HG03354 (cell line): Measurements from ENCODE around the gene SDF2L1.
"Not testable (repeated sequence)": the region's sequence is repeated elsewhere in the genome, so short reads cannot be mapped to it uniquely, and the experiment has no call there.

Source experiments
- ATAC-seq: cut with Tn5 transposase; IDR thresholded peaks from one replicate; pipeline ENCODE4 v1.9.1; 2021; ENCODE audit warnings: mild to moderate bottlenecking; ENCODE audit not compliant: unreplicated experiment, poor library complexity, severe bottlenecking

SDF2L1 gene

DNA sequence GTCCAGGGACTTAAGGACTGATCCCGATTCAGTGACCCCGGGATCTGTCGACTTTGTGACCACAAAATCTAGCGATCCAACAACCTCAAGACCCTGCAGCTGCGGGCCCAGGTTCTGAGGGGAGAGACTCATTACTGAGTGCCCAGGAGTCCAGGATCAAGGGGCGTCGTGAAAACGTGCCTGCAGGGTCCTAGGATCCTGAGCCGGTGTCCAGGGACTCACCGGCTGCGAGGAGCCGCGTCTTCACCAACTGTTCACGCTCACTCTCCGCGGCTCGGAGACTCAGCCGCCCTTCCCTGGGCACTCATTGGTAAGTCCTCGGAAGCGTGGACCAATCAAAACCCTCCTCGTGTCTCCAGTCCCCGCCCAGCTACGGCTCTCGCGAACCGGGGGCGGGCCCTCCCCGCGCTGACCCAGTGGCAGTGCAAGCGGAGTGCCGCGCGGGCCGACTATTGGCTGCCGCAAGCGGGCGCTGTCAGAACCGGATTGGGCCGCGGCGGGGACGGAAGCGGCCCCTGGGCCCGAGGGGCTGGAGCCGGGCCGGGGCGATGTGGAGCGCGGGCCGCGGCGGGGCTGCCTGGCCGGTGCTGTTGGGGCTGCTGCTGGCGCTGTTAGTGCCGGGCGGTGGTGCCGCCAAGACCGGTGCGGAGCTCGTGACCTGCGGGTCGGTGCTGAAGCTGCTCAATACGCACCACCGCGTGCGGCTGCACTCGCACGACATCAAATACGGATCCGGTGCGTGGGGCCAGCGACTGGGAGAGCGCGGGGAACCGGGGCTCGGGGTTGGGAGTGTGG, at the start of gene SDF2L1:
Gene SDF2L1 (plus strand): TSS at position 514 of the 795 bp plus-strand sequence. CDS start 35 bp downstream, at position 549.
- peak; percentile 93 for ATAC-seq

GRCh38 chr22:21592422-21592821, 49.7 kb upstream of the SDF2L1 start:
- no peak for ATAC-seq

- ATAC-seq: no peak
Observed at GRCh38 chr22:21593406-21594232, 48.5 kb upstream of the SDF2L1 start.

DNA sequence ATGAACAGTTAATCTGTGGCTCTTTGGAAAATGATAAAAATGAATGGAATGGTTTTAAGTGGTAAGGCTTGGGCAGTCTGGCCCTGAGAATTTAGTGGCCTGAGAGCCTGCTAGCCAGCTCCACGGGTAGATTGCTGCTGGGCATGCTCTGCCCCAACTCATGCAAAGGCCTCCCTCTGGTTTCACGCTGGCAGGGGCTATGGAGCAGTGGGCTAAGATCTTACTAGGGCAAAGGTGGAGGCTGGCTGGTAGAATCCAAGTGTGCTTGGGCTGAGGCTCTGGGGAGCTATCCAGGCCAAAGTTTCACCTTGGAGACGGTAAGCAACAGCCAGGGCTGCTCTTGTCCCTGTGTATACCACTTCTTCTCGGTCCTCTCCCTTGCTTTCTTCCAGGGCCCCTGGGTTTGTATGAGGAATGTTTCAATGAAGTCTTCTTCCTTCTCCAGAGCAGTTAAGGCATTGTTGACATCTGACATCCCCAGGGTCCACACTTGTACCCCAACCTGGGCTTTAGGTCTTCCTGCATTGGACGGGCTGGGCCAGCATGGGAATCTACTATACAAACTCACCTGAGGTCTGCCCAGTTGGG, 47.1 kb upstream of the SDF2L1 start:
- no peak for ATAC-seq

- ATAC-seq: not testable (repeated sequence)
Observed at GRCh38 chr22:21596356-21597135, 45.6 kb upstream of the SDF2L1 start.

GRCh38 chr22:21598302-21598701, 43.8 kb upstream of the SDF2L1 start:
- ATAC-seq: no peak

DNA sequence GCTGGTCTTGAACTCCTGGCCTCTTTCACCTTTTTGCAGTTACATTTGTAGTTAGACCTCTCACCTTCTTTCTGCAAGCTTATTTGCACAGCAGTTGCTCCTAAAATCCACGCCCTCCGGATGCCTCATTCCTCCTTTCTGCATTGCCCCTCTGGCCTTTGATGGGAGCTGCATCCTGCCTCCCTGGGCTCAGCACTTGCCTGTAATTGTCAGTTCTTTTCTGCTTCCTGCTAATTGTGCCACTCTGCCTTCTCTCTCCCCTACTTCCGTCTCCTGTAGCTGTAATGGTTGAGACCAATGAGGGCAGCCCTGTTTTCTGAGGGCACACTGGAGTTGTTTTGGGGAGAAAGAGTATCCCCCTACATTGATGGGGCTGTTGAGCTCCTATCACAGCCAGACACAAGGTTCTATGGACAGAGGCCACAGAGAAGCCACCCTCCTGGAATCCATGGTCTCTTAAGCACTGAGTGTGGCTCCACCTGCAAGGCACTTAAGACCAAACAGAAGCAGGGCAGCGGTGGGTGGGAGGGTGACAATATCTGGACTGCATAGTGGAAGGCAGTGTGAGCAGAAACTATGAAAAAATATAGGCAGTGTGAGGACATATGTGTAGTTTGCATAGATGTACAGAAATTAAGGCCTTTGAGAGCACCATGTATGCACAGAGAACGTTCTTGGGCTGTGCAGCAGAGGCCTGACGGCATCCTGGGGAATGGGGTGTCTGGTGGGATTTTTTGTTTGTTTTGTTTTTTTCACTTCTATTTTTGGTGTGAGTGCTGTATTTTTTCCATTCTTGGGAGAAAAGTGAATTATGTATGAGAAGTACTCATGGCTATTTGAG, 42.8 kb upstream of the SDF2L1 start:
- ATAC-seq: no peak

- ATAC-seq: no peak
Observed at GRCh38 chr22:21602579-21602978, 39.5 kb upstream of the SDF2L1 start.

DNA sequence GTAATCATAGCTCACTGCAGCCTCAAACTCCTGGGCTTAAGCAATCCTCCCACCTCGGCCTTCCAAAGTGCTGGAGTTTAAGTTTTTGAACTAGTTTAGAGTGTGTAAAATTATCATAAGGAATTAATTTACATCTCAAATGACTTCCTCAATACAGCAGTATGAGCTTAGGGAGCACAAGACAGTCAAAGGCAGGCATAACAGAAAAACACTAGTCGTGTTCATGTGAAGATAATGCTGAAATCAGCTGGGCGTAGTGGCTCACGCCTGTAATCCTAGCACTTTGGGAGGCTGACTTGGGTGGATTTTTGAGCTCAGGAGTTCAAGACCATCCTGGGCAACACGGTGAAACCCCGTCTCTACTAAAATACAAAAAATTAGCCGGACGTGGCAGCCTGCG, 38.1 kb upstream of the SDF2L1 start:
- no peak for ATAC-seq

DNA sequence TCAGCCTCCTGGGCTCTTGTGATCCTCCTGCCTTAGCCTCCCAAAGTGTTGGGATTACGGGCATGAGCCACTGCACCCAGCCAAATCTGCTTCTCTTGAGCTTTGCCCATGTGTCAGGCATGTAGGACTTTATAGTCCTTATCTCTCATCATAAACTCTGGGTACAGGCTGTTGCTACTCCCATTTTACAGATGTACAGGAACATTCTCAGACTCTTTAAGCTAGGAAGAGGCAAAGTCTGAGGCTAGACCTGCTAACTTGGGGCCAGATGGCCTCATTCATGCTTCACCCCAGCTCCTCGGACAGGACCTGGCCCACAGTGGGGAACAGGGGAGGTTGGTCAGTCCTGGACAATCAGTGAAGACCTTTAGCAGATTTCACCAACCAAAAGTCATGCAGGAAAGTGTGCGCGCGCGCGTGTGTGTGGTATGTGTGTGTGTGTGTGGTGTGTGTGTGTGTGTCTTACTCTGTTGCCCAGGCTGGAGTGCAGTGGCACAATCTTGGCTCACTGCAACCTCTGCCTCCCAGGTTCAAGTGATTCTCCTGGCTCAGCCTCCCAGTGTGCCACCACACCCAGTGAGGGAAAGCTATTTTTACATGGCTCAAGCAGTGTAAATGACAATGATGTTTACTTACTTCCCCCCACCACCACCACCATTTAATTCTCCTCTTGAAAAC, 36.1 kb upstream of the SDF2L1 start:
- no peak for ATAC-seq

DNA sequence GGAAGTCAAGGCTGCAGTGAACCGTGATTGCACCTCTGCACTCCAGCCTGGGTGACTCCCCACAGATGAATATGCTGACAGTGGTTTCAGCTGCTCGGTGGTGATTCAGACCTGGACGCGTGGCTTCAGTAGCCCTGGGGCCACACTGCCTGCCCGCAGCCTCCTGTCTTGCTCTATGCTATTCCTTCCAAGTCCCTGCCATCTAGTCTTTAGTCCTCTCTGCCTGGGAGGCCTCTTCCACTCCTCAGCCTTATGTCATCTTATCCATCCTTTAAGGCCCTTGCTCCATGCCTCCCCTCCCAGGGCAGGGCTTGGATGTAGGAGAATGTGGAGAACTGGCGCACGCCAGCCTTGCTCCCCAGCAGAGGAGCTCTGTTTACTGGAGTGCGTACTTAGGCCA, 35.3 kb upstream of the SDF2L1 start:
- no peak for ATAC-seq

DNA sequence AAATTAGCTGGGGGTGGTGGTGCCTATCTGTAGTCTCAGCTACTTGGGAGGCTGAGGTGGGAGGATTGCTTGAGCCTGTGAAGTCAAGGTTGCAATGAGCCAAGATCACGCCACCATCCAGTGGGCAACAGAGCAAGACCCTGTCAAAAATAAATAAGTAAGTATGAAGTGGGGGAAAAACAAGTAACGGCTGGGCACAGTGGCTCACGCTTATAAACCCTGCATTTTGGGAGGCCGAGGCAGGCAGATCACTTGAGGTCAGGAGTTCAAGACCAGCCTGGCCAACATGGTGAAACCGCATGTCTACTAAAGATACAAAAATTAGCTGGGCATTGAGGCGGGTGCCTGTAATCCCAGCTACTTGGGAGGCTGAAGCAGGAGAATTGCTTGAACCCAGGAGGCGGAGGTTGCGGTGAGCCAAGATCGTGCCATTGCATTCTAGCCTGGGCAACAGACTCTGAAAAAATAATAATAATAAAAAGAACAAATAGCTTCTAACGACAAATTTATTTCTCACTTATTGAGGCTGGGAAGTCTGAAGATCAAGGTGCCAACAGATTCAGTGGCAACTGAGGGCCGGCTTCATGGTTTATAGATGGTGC, 32.4 kb upstream of the SDF2L1 start:
- not testable (repeated sequence) for ATAC-seq

DNA sequence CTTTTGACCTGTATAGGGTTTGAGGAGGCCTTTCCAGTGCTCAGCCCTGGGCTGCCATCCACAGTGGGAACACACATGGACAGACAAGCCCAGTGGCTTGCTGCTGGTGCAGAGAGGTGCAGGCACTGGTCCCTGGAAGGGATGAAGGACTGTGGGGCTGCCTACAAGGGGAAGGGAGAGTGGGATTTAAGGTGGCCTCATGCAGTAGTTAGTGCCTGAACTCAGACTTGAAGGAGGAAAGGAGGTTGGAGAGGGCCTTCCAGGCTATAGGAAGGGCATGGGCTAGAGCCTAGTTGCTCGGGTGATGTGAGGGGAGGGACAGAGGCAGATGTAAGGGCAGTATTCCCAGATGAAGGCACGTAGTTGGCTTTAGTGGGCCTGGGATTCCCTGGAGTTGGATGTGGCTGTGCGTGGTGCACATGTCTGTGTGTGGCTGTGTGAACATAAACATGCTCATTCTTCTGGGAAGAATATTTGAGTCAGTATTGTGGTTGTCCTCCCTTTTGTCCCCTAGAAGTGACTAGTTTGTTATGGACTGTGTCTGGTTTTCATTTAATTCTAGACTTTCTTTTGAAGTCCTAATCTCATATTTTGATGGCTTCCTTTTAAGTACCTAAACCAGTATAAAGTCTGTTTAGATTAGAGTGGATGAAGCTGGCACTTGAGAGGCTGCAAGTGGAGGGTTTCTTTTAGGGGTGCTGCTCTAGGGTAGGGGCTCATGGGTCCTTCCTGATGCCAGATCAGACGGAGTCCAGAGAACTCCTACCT, 30.7 kb upstream of the SDF2L1 start:
- ATAC-seq: no peak

DNA sequence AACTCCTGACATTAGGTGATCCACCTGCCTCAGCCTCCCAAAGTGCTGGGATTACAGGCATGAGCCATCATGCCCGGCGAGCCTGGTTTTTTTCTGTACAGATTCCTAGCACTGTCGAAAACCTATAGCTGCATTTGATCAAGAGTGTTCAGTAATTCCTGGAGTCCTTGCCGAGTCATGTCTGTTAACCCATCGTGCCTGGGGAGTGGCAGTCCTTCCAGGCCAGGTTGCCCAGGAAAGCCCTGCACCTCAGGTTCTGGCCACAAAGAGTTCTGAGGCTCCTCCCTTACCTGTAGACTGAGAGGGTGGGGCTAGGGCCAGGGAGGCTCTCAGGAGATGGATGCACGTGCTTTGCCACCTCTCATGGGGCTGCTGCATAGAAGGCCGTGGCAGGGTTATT, 29.2 kb upstream of the SDF2L1 start:
- ATAC-seq: no peak

GRCh38 chr22:21613553-21614233, 28.4 kb upstream of the SDF2L1 start:
- ATAC-seq: no peak

DNA sequence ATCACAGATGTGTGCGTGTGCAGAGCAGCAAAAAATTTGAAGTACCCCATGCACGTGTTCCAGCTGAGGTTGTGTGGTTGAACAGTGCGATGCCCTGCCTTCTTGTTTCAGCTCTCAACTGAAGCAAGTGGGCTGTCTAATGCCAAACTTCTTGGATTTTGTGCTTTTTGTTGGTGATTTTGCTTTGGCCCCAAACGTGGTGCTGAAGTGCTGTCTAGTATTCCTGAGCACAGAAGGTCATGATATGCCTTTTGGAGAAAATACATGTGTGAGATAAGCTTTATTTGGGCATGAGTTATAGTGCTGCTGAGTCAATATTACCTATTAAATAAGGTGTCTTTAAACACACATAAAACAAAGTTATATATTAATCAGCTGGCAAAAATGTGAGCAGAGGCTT, 26.4 kb upstream of the SDF2L1 start:
- ATAC-seq: no peak

DNA sequence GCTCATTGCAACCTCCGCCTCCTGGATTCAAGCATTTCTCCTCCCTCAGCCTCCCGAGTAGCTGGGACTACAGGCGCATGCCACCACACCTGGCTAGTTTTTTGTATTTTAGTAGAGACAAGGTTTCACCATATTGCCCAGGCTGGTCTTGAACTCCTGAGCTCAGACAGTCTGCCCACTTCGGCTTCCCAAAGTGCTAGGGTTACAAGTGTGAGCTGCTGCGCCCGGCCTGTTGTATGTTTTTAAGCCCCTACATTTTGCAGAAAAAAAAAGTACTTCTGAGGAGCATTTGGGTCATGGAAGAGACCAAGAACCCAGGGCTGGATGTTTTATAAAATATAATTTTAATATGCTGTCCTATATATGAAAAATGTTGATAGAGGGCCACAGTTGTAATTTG, 24.8 kb upstream of the SDF2L1 start:
- ATAC-seq: not testable (repeated sequence)
